OCI-LY7 (cell line): ENCODE measurements around the gene BICRAL. TPM values are rescaled to one million over a fixed set of nuclear protein-coding genes. Genes with fewer than 3 reads are reported as not detected.
"Not testable (repeated sequence)": the region's sequence is repeated elsewhere in the genome, so short reads cannot be mapped to it uniquely, and the experiment has no call there.

ENCODE experiments used
- Bru-seq: library from RNA; stranded (reverse); fragments of 400-500 nt; gene quantifications from one replicate; lab custom pipeline; 2021; lab: Mats Ljungman, UMichigan
- BruChase-seq, 2 experiments: library from RNA; stranded (reverse); fragments of 400-500 nt; gene quantifications; one replicate each; lab custom pipeline; 2021; lab: Mats Ljungman, UMichigan
- BruUV-seq: library from RNA; stranded (reverse); fragments of 400-500 nt; replicated peaks from 2 replicates; lab custom pipeline; 2021; lab: Mats Ljungman, UMichigan
- CTCF ChIA-PET: fragments of 300-600 bp; sonication (Branson Sonifier 250); formaldehyde crosslinking; loops from one replicate; lab custom pipeline; 2022; ENCODE audit warnings: antibody characterized with exemption; ENCODE audit not compliant: unreplicated experiment; lab: Charles Lee
- POLR2A ChIA-PET: fragments of 300-600 bp; sonication (Branson Sonifier 250); formaldehyde crosslinking; loops from one replicate; lab custom pipeline; 2022; ENCODE audit warnings: antibody characterized with exemption; lab: Charles Lee
- DNase-seq: peaks from one replicate; pipeline ENCODE4 v3.0.0-alpha.2; 2015; ENCODE audit warnings: low spot score
- H2AFZ ChIP-seq: fragments of 200-600 bp; sonication (generic), shearing (Covaris generic); 2 replicates; pipeline ENCODE4 v1.6.1; 2014; ENCODE audit warnings: mild to moderate bottlenecking, antibody characterized with exemption, low read length, moderate library complexity
- H3K27ac ChIP-seq: fragments of 200-600 bp; sonication (generic); 2 replicates; pipeline ENCODE4 v1.5.1; 2014; ENCODE audit warnings: mixed run types, low read depth, mild to moderate bottlenecking, moderate library complexity, low read length, inconsistent platforms; ENCODE audit not compliant: poor library complexity, severe bottlenecking
- H3K36me3 ChIP-seq: fragments of 200-600 bp; sonication (generic); 2 replicates; pipeline ENCODE4 v1.6.1; 2014; ENCODE audit warnings: mild to moderate bottlenecking, antibody characterized with exemption, low read length, moderate library complexity, mixed read lengths; ENCODE audit not compliant: insufficient read depth
- H3K4me1 ChIP-seq: fragments of 200-600 bp; sonication (generic); 2 replicates; pipeline ENCODE4 v1.5.1; 2014; ENCODE audit warnings: mild to moderate bottlenecking, low read length; ENCODE audit not compliant: insufficient read depth, poor library complexity, severe bottlenecking
- H3K4me2 ChIP-seq: fragments of 200-600 bp; sonication (generic); 2 replicates; pipeline ENCODE4 v1.6.1; 2014; ENCODE audit warnings: mild to moderate bottlenecking, low read length
- H3K4me3 ChIP-seq: fragments of 200-600 bp; sonication (generic); 2 replicates; pipeline ENCODE4 v1.5.1; 2014; ENCODE audit warnings: mild to moderate bottlenecking, low read depth, low read length; ENCODE audit not compliant: poor library complexity, severe bottlenecking
- H3K79me2 ChIP-seq: fragments of 200-600 bp; sonication (generic); 2 replicates; pipeline ENCODE4 v1.6.1; 2016; ENCODE audit warnings: low read depth, mild to moderate bottlenecking, low read length, moderate library complexity, mixed read lengths; ENCODE audit not compliant: insufficient read depth
- H3K9me2 ChIP-seq: fragments of 200-600 bp; sonication (generic); 2 replicates; pipeline ENCODE4 v1.6.1; 2016; ENCODE audit warnings: mild to moderate bottlenecking, low read length, mixed read lengths; ENCODE audit not compliant: insufficient read depth
- H3K9me3 ChIP-seq: fragments of 200-600 bp; sonication (generic); 2 replicates; pipeline ENCODE4 v1.6.1; 2014; ENCODE audit warnings: mild to moderate bottlenecking, mixed run types, low read length, mixed read lengths
- H4K20me1 ChIP-seq: fragments of 200-600 bp; sonication (generic); 2 replicates; pipeline ENCODE4 v1.6.1; 2014; ENCODE audit warnings: mild to moderate bottlenecking, antibody characterized with exemption, low read length, moderate library complexity, mixed read lengths; ENCODE audit not compliant: insufficient read depth
- CTCF ChIP-seq: fragments of 200-600 bp; sonication (generic); conservative IDR thresholded peaks from 2 replicates; pipeline ENCODE4 v1.5.1; 2014; ENCODE audit warnings: mild to moderate bottlenecking, antibody characterized with exemption, low read length, moderate library complexity, mixed read lengths
- EZH2phosphoT487 ChIP-seq: fragments of 200-600 bp; sonication (generic); IDR thresholded peaks from 2 replicates; pipeline ENCODE4 v1.6.1; 2018; ENCODE audit warnings: low read depth, borderline replicate concordance, mild to moderate bottlenecking, mixed run types, antibody characterized with exemption, low read length, moderate library complexity, mixed read lengths
- intact Hi-C: fragments of 100-400 bp; cut with micrococcal nuclease; formaldehyde crosslinking; loops from one replicate; pipeline ENCODE4 v1.10.0; 2022; ENCODE audit not compliant: unreplicated experiment
- long read RNA-seq: library from polyadenylated mRNA; stranded (forward); transcript quantifications from one replicate; pipeline ENCODE4 v2.0.0, GENCODE V29; 2022
- total RNA-seq, 2 experiments: library from RNA; depleted of rRNA in 1 of 2; stranded (reverse); fragments of >200 nt in 1 of 2; shearing (Covaris generic) in 1 of 2; gene quantifications; 2 replicates each; pipeline ENCODE4 v1.2.3, GENCODE V29; 2014 to 2022

Gene BICRAL
- 8.0 and 10.3 TPM in 2 replicates for total RNA-seq (2014; rRNA removed; shearing (Covaris generic))
- 25.7 and 27.8 TPM in 2 replicates for total RNA-seq (2022)
- Bru-seq, nascent RNA: percentile 80 among the genes with signal in this experiment
- percentile 88 among the genes with signal in this experiment for BruChase-seq, experiment 1, labeled RNA remaining after a 6-hour chase
- percentile 80 among the genes with signal in this experiment for BruChase-seq, experiment 2, labeled RNA remaining after a 2-hour chase
- long read RNA-seq, full-length matches to known transcripts: 4 of 43 reads
- long read RNA-seq, partial matches to known transcripts: 21 of 43 reads
- long read RNA-seq, other reads (novel, unspliced or antisense): 18 of 43 reads

GRCh38 chr6:42781796-42782688 lies at the start of gene BICRAL:
Gene BICRAL, plus strand, starts transcription at chr6:42782052. Its CDS starts 39,971 bp downstream, at chr6:42822023.
- Histone ChIP-seq H3K36me3 (peaks cover 34% of the 10 kb centered on the region), H3K4me2 (peak within 1 kb of the TSS; percentile 85), H3K9me2 (no peaks in the 10 kb centered on the region), H4K20me1 (peaks cover 5% of the 10 kb centered on the region), H3K9me3 (no peaks in the 10 kb centered on the region), H3K79me2 (peaks cover 80% of the 10 kb centered on the region), H3K4me1 (peaks cover 70% of the 10 kb centered on the region), H2AFZ (no peak within 1 kb of the TSS), H3K4me3 (peak within 1 kb of the TSS; percentile 75), H3K27ac (peak within 1 kb of the TSS; percentile 92)
- intact Hi-C loops: loop anchor here (2.0 kb wide), 1 partner anchor 97 kb away; the partner anchor contains the start of gene RPL7L1
- POLR2A ChIA-PET: interaction anchor here (0.6 to 27.1 kb wide), 7 partner anchors 11 to 221 kb away, joined by 3 to 494 read pairs (median 6); partner anchors contain the start of gene TBCC
- peak; percentile 74 for DNase-seq
- CTCF ChIA-PET: no interaction called here
- no peak for TF ChIP-seq EZH2phosphoT487
- TF ChIP-seq CTCF: no peak
- BruUV-seq: no TSS peak

GRCh38 chr6:42733867-42734481 lies 47.9 kb upstream of the BICRAL start:
- H4K20me1 ChIP-seq, DNase-seq, H3K9me2 ChIP-seq, H3K9me3 ChIP-seq, H3K27ac ChIP-seq, BruUV-seq, H2AFZ ChIP-seq, H3K4me2 ChIP-seq, CTCF ChIA-PET, H3K4me3 ChIP-seq, H3K79me2 ChIP-seq, H3K4me1 ChIP-seq, H3K36me3 ChIP-seq, intact Hi-C loops: not testable (repeated sequence)
- POLR2A ChIA-PET: interaction anchor here (0.6 to 0.9 kb wide), 3 partner anchors 13 to 443 kb away, joined by 3 to 4 read pairs (median 4); no protein-coding TSS in a partner anchor

- Histone ChIP-seq H3K9me2 (no peaks in the 10 kb centered on the region), H2AFZ (no peak overlapping the region), H3K4me2 (no peak overlapping the region), H3K79me2 (peaks cover 7% of the 10 kb centered on the region; the same call in 1 of the 2 replicates), H3K27ac (no peak overlapping the region), H3K36me3 (no peaks in the 10 kb centered on the region), H3K4me1 (peaks cover 17% of the 10 kb centered on the region), H3K9me3 (peaks cover 6% of the 10 kb centered on the region; the same call in 1 of the 2 replicates), H4K20me1 (no peaks in the 10 kb centered on the region), H3K4me3 (no peak overlapping the region)
- TF ChIP-seq CTCF (no peak), EZH2phosphoT487 (no peak)
- CTCF ChIA-PET: no interaction called here
- intact Hi-C loops: no loop called here
- POLR2A ChIA-PET: interaction anchor here (0.6 kb wide), 2 partner anchors 10 to 1651 kb away, joined by 3 to 6 read pairs; no protein-coding TSS in a partner anchor
- BruUV-seq: no TSS peak
- no peak for DNase-seq
Observed at GRCh38 chr6:42735976-42736375, 45.9 kb upstream of the BICRAL start.
